ENCODE results near the gene LUC7L2. TPM values are rescaled to one million over a fixed set of nuclear protein-coding genes. Genes with fewer than 3 reads are reported as not detected.
"Not testable (repeated sequence)": the region's sequence is repeated elsewhere in the genome, so short reads cannot be mapped to it uniquely, and the experiment has no call there.

Gene LUC7L2
- total RNA-seq, 6 donors from 2014 or later = 57.0 to 133 (median 91.8) TPM

GRCh38 chr7:139455789-139456188 lies 96.1 kb downstream of the LUC7L2 start:
- TF ChIP-seq POLR2A (IDR thresholded peaks at IDR 0.05) (no peak), CTCF (IDR thresholded peaks at IDR 0.05) (no peak), POLR2AphosphoS5 (IDR thresholded peaks at IDR 0.05) (no peak), EP300 (IDR thresholded peaks at IDR 0.05) (no peak)
- H3K4me3 ChIP-seq = no peak overlapping the region
- H3K27me3 ChIP-seq = no peaks in the 10 kb centered on the region
- no peak for ATAC-seq (ENCODE audit: low FRiP score in 2 of 2)
- H3K4me1 ChIP-seq = no peaks in the 10 kb centered on the region
- H3K27ac ChIP-seq = no peak overlapping the region
- DNase-seq = no peak
- H3K9me3 ChIP-seq = no peaks in the 10 kb centered on the region
- H3K36me3 ChIP-seq = no peaks in the 10 kb centered on the region
- 86 to 91% methylated on average over 4 of the region's 4 CpGs for WGBS, 2 donors

GRCh38 chr7:139456511-139456910 lies 96.8 kb downstream of the LUC7L2 start:
- Histone ChIP-seq H3K4me3 (no peak overlapping the region), H3K36me3 (no peaks in the 10 kb centered on the region), H3K4me1 (no peaks in the 10 kb centered on the region), H3K9me3 (no peaks in the 10 kb centered on the region), H3K27ac (no peak overlapping the region), H3K27me3 (no peaks in the 10 kb centered on the region)
- TF ChIP-seq POLR2A (IDR thresholded peaks at IDR 0.05) = no peak
- no peak for TF ChIP-seq CTCF (IDR thresholded peaks at IDR 0.05)
- TF ChIP-seq POLR2AphosphoS5 (IDR thresholded peaks at IDR 0.05) = no peak
- TF ChIP-seq EP300 (IDR thresholded peaks at IDR 0.05) = no peak
- DNase-seq (no peak), ATAC-seq (ENCODE audit: low FRiP score in 2 of 2) (no peak)
- WGBS, 2 donors = 87 to 94% methylated on average over 8 of the region's 8 CpGs

- TF ChIP-seq POLR2AphosphoS5 (IDR thresholded peaks at IDR 0.05) = no peak
- TF ChIP-seq EP300 (IDR thresholded peaks at IDR 0.05) = no peak
- no peak for TF ChIP-seq CTCF (IDR thresholded peaks at IDR 0.05)
- no peak for TF ChIP-seq POLR2A (IDR thresholded peaks at IDR 0.05)
- H3K4me3 ChIP-seq = no peak overlapping the region
- H3K27ac ChIP-seq = no peak overlapping the region
- peak; percentile 58 to 62 for ATAC-seq (ENCODE audit: low FRiP score in 2 of 2)
- 77 to 78% methylated on average over 13 to 15 of the region's 15 CpGs for WGBS, 2 donors
- no peaks in the 10 kb centered on the region for H3K9me3 ChIP-seq
- H3K27me3 ChIP-seq = no peaks in the 10 kb centered on the region
- no peak for DNase-seq
- H3K4me1 ChIP-seq = no peaks in the 10 kb centered on the region
- no peaks in the 10 kb centered on the region for H3K36me3 ChIP-seq
Observed at GRCh38 chr7:139457153-139457946, 97.7 kb downstream of the LUC7L2 start.

DNA sequence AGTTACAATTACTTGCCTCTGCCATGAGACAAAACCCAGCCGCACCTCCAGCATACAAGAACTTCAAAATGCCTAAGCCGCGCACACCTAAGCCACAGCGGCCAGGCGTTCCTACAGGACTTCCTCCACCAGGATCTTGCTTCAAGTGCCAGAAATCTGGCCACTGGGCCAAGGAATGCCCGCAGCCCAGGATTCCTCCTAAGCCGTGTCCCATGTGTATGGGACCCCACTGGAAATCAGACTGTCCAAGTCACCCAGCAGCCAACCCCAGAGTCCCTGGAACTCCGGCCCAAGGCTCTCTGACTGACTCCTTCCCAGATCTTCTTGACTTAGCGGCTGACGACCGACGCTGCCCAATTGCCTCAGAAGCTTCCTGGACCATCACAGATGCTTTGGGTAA lies 103.7 kb downstream of the LUC7L2 start:
- not testable (repeated sequence) for H3K27ac ChIP-seq; H3K9me3 ChIP-seq; H3K4me1 ChIP-seq; H3K36me3 ChIP-seq; H3K27me3 ChIP-seq; ATAC-seq (ENCODE audit: low FRiP score in 2 of 2); H3K4me3 ChIP-seq; DNase-seq
- 91 to 94% methylated on average over 5 to 12 of the region's 12 CpGs for WGBS, 2 donors

DNA sequence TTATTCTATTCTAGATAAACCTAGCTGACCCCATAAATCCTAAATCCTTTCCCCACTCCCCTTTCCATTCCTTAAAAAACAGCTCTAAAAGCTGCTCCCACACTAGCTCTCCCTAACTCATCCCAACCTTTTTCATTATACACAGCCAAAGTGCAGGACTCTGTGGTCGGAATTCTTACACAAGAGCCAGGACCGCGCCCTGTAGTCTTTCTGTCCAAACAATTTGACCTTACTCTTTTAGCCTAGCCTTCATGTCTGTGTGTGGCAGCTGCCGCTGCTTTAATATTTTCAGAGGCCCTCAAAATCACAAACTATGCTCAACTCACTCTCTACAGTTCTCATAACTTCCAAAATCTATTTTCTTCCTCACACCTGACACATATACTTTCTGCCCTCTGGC lies 104.8 kb downstream of the LUC7L2 start:
- not testable (repeated sequence) for DNase-seq; H3K27ac ChIP-seq; H3K36me3 ChIP-seq; ATAC-seq (ENCODE audit: low FRiP score in 2 of 2); H3K9me3 ChIP-seq; H3K4me3 ChIP-seq; H3K27me3 ChIP-seq; H3K4me1 ChIP-seq
- 82 to 92% methylated on average over 4 of the region's 4 CpGs for WGBS, 2 donors

DNA sequence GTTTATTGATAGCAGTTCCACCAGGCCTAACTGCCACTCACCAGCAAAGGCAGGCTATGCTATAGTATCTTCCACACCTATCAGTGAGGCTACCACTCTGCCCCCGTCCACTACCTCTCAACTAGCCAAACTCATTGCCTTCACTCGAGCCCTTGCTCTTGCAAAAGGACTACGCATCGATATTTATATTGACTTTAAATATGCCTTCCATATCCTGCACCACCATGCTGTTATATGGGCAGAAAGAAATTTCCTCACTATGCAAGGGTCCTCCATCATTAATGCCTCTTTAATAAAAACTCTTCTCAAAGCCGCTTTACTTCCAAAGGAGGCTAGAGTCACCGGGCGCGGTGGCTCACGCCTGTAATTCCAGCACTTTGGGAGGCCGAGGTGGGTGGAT lies 105.4 kb downstream of the LUC7L2 start:
- not testable (repeated sequence) for H3K36me3 ChIP-seq; H3K4me1 ChIP-seq; H3K4me3 ChIP-seq; H3K27me3 ChIP-seq; H3K27ac ChIP-seq; H3K9me3 ChIP-seq; DNase-seq; ATAC-seq (ENCODE audit: low FRiP score in 2 of 2)
- 94 to 98% methylated on average over 10 of the region's 10 CpGs for WGBS, 2 donors

DNA sequence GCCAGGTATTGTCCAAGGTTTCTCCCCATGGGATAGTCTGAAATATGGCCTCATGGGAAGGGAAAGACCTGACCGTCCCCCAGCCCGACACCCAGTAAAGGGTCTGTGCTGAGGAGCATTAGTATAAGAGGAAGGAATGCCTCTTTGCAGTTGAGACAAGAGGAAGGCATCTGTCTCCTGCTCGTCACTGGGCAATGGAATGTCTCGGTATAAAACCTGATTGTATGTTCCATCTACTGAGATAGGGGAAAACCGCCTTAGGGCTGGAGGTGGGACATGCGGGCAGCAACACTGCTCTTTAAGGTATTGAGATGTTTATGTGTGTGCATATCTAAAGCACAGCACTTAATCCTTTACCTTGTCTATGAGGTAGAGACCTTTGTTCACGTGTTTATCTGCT lies 108.0 kb downstream of the LUC7L2 start:
- DNase-seq; H3K4me3 ChIP-seq; H3K36me3 ChIP-seq; H3K4me1 ChIP-seq; H3K27me3 ChIP-seq; H3K27ac ChIP-seq; ATAC-seq (ENCODE audit: low FRiP score in 2 of 2); H3K9me3 ChIP-seq: not testable (repeated sequence)
- 75 to 81% methylated on average over 7 of the region's 7 CpGs for WGBS, 2 donors

DNA sequence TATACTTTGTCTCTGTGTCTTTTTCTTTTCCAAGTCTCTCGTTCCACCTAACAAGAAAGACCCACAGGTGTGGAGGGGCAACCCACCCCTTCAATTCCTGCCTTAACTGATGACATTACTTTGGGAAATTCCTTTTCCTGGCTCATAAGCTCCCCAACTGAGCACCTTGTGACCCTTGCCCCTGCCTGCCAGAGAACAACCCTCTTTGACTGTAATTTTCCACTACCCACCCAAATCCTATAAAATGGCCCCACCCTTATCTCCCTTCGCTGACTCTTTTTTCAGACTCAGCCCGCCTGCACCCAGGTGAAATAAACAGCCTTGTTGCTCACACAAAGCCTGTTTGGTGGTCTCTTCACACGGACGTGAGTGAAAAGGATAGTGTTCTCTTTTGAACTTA lies 108.6 kb downstream of the LUC7L2 start:
- not testable (repeated sequence) for DNase-seq; H3K36me3 ChIP-seq; H3K27me3 ChIP-seq; H3K9me3 ChIP-seq; H3K4me1 ChIP-seq; H3K27ac ChIP-seq; ATAC-seq (ENCODE audit: low FRiP score in 2 of 2); H3K4me3 ChIP-seq
- 85 to 87% methylated on average over 5 of the region's 5 CpGs for WGBS, 2 donors
